Spleen (tissue), 11 donors: ENCODE data around the gene METRNL. TPM values are rescaled to one million over a fixed set of nuclear protein-coding genes. Genes with fewer than 3 reads are reported as not detected.

Source experiments
- DNase-seq: peaks from one replicate; pipeline ENCODE4 v3.0.0-alpha.2; 2020
- H3K27ac ChIP-seq, 8 donors: fragments of 200-600 bp; sonication (generic) in 7 of 8; 1 replicate in 4 of 8; 2 replicates in 4 of 8; pipeline versions ENCODE4 v1.5.0 to v1.8.0; 2016 to 2021; ENCODE audit warnings: inconsistent platforms in 4 of 8, mild to moderate bottlenecking in 4 of 8, moderate library complexity in 1 of 8
- H3K27me3 ChIP-seq, 7 donors: fragments of 200-600 bp; sonication (generic) in 6 of 7; replicated peaks in 1 of 7; 1 replicate in 4 of 7; 2 replicates in 3 of 7; pipeline versions ENCODE4 v1.5.0 to v1.8.0; 2016 to 2021; ENCODE audit warnings: inconsistent platforms in 3 of 7, mild to moderate bottlenecking in 1 of 7
- H3K36me3 ChIP-seq, 6 donors: fragments of 200-600 bp; sonication (generic) in 5 of 6; 1 replicate in 4 of 6; 2 replicates in 2 of 6; pipeline versions ENCODE4 v1.5.0 to v1.8.0; 2016 to 2021; ENCODE audit warnings: inconsistent platforms in 2 of 6
- H3K4me1 ChIP-seq, 6 donors: fragments of 200-600 bp; sonication (generic) in 5 of 6; 1 replicate in 3 of 6; 2 replicates in 3 of 6; pipeline versions ENCODE4 v1.5.0 to v1.8.0; 2016 to 2021; ENCODE audit warnings: inconsistent platforms in 3 of 6
- H3K4me3 ChIP-seq, 8 donors: fragments of 200-600 bp; sonication (generic) in 7 of 8; 1 replicate in 4 of 8; 2 replicates in 4 of 8; pipeline versions ENCODE4 v1.5.0 to v1.8.0; 2016 to 2021; ENCODE audit warnings: inconsistent platforms in 4 of 8, mild to moderate bottlenecking in 4 of 8, moderate library complexity in 2 of 8
- H3K9me3 ChIP-seq, 8 donors: fragments of 200-600 bp; sonication (generic) in 7 of 8; 1 replicate in 4 of 8; 2 replicates in 4 of 8; pipeline versions ENCODE4 v1.5.0 to v1.8.0; 2016 to 2021; ENCODE audit warnings: inconsistent platforms in 4 of 8
- POLR2A ChIP-seq, 3 donors: fragments of 450-650 bp; IDR thresholded peaks; one replicate each; pipeline ENCODE4 v1.5.1; 2017; ENCODE audit warnings: antibody characterized with exemption in 3 of 3, mild to moderate bottlenecking in 1 of 3
- POLR2AphosphoS5 ChIP-seq, 3 donors: sonication (generic); formaldehyde crosslinking; IDR thresholded peaks; one replicate each; pipeline ENCODE4 v1.5.1; 2017; ENCODE audit warnings: antibody characterized with exemption in 3 of 3
- WGBS, 5 donors: extraction: QIAGEN DNeasy Blood & Tissue Kit in 3 of 5; methylation state at CpG; one replicate each; pipeline versions ENCODE4 v1.1.5 to v1.1.7; 2013 to 2018; 5-methylcytosine and 5-hydroxymethylcytosine counted together
- intact Hi-C: fragments of 100-400 bp; cut with DNase I; formaldehyde crosslinking; loops from one replicate; pipeline ENCODE4 v1.15.0; 2023; ENCODE audit warnings: low total_unique reads
- polyA plus RNA-seq, 3 donors: library from polyadenylated mRNA; stranded (reverse); fragments of 200-250 nt; gene quantifications; one replicate each; pipeline ENCODE4 v1.2.1, GENCODE V29; 2013
- total RNA-seq, 7 donors: library from RNA; depleted of rRNA in 3 of 7; stranded (reverse); fragments of >200 nt in 3 of 7; fragmentation: NEBNext Ultra II Directional in 4 of 7; extraction: Animal tissue kit (Norgen Biotek cat#: 25700) in 4 of 7; gene quantifications; one replicate each; pipeline versions ENCODE4 v1.1.0 to v1.2.1, GENCODE V29; 2016 to 2021
- TF ChIP-seq, protein P1 (sequence below), 11 experiments: fragments of 200-600 bp in 7 of 11; fragments of 450-650 bp in 4 of 11; sonication (generic) in 4 of 11; IDR thresholded peaks in 8 of 11; conservative IDR thresholded peaks in 3 of 11; 1 replicate in 7 of 11; 2 replicates in 4 of 11; pipeline versions ENCODE4 v1.4.0 to v1.8.0; 2016 to 2021; ENCODE audit warnings: antibody characterized with exemption in 11 of 11, inconsistent platforms in 4 of 11, mild to moderate bottlenecking in 1 of 11
- donor health status: healthy with polysubstance abuse.
- donor health status: DM: no; HTN: no; CAD: no; lungs with moderate emphysema.
- donor health status: DM: no; HTN: no; CAD: no.
- donor health status: Bipolar disorder and iron deficiency.
- donor health status: healthy.
- donor health status: DM: no; HTN: no; CAD: no.
- donor health status: DM: yes; HTN: yes; CAD: no.

Gene METRNL
- total and polyA plus RNA-seq, 10 donors: 14.7 to 51.2 (median 35.0) TPM

DNA sequence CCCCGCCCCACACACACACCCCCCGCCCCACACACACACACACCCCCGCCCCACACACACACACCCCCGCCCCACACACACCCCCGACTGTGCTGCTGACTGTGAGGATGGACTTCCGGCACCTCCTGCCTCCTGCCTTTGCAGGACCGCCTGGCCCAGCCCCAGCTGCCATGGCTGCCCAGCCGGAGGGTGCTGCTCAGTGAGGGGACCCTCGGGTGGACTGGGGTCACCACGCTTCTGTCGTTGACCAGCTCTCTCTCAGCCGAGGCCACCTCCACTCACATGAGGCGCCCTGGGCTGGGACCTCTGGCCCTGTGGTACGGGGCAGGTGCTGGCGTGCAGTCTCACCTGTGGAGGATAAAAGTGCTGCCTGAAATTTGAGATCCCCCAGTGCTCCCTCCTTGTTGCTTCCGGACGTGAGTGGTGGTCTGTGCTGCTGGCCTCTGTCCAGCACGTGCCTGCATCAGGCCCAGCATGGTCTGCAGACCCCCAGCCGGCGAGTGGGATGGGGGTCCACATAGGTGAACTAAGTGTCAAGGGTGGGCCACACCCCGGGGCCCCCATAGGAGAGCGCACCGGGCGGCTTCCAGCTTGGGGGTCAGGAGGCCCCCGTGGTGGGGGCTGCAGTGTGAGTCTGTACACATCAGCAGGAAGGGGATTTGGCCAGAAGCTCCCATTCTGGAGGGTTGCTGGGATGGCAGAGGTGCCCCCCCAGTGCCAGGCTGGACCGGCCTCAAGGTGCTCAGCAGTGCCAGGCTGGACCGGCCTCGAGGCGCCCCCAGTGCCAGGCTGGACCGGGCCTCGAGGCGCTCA is 11.2 kb downstream of the METRNL start:
- Histone ChIP-seq H3K4me1 (peaks cover 6 to 50% (median 21%) of the 10 kb centered on the region in 6 donors), H3K36me3 (peaks cover 0 to 93% (median 29%) of the 10 kb centered on the region in 6 donors), H3K27ac (no peak overlapping the region), H3K27me3 (no peaks in the 10 kb centered on the region), H3K9me3 (no peaks in the 10 kb centered on the region), H3K4me3 (no peak overlapping the region)
- TF ChIP-seq, protein P1, sequence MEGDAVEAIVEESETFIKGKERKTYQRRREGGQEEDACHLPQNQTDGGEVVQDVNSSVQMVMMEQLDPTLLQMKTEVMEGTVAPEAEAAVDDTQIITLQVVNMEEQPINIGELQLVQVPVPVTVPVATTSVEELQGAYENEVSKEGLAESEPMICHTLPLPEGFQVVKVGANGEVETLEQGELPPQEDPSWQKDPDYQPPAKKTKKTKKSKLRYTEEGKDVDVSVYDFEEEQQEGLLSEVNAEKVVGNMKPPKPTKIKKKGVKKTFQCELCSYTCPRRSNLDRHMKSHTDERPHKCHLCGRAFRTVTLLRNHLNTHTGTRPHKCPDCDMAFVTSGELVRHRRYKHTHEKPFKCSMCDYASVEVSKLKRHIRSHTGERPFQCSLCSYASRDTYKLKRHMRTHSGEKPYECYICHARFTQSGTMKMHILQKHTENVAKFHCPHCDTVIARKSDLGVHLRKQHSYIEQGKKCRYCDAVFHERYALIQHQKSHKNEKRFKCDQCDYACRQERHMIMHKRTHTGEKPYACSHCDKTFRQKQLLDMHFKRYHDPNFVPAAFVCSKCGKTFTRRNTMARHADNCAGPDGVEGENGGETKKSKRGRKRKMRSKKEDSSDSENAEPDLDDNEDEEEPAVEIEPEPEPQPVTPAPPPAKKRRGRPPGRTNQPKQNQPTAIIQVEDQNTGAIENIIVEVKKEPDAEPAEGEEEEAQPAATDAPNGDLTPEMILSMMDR (IDR thresholded peaks at IDR 0.05 in 8 of 11, conservative IDR thresholded peaks at IDR 0.05 in 3 of 11): no peak
- peak in 1 of 3 donors; percentile 5 for TF ChIP-seq POLR2AphosphoS5 (IDR thresholded peaks at IDR 0.05)
- intact Hi-C loops: no loop called here
- WGBS, 5 donors: 87 to 93% (median 89%) methylated on average over 23 to 32 of the region's 32 CpGs
- DNase-seq: no peak

DNA sequence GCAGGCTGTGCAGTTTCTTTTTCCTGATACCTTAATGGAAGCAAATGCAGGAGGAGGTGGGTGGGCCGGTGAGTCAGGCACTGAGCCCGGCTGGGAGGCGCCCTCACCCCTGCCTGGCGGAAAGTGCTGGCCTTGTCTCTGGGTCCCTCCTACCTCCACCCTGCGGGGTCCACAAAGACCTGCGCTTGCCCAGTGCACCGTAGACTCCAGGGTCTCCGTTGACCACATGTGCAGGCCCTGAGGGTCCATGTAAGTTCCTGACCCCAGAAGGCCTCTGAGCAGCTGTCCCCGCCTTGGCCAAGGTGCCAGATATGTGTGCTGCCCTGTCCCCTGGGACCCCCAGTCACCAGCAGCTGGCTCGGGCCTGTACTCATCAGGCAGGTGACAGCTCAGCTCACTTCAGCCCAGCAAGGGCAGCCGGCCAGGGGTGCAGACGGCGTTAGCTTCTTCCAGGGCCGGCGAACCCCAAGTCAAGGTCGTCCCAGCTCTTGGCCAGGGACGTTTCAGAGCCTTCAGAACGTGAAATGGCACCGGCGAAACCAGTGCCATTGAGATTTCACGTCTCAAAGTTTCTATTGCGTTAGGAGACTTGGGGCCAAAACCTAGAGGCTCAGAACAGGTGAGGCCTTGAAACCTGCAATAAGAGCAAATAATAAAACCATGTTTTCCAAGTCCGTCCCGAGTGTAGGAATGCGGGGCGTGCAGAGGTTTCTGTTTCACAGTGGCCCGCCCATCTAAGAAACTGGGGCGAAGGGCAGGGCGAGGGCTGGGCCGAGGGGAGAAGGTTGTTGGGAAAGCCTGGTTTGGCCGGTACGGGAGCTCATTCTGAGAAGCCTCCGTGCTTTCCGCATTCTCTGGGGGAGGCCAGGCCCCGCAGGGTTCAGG is 12.1 kb downstream of the METRNL start:
- H3K9me3 ChIP-seq: no peaks in the 10 kb centered on the region
- intact Hi-C loops: no loop called here
- 82 to 94% (median 88%) methylated on average over 32 to 35 of the region's 35 CpGs for WGBS, 5 donors
- H3K27me3 ChIP-seq: no peaks in the 10 kb centered on the region
- no peak overlapping the region for H3K27ac ChIP-seq
- H3K36me3 ChIP-seq: peaks cover 0 to 93% (median 35%) of the 10 kb centered on the region in 6 donors
- TF ChIP-seq POLR2A (IDR thresholded peaks at IDR 0.05): no peak
- TF ChIP-seq, protein P1 (IDR thresholded peaks at IDR 0.05 in 8 of 11, conservative IDR thresholded peaks at IDR 0.05 in 3 of 11): no peak
- no peak for TF ChIP-seq POLR2AphosphoS5 (IDR thresholded peaks at IDR 0.05)
- H3K4me3 ChIP-seq: no peak overlapping the region
- H3K4me1 ChIP-seq: peaks cover 6 to 41% (median 20%) of the 10 kb centered on the region in 6 donors
- no peak for DNase-seq

DNA sequence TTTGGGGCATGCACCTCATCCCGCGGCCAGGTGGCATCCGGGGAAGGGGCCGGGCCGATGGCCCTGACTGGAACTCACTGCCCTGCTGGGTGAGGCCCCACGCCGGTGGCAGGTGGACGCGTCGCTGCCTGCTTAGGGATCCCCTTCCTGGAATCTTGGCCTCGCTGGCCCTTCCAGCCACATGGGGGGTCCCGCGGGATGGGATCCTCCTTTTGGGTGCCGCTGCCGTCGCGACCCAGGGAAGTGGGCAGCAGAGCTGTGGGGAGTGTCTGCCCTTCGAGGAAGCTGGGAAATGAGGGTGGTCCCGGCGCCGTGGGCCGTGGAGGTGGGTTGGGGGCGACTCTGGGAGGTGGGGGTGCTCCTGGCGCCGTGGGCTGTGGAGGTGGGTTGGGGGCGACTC is 12.8 kb downstream of the METRNL start:
- Histone ChIP-seq H3K4me3 (no peak overlapping the region), H3K27me3 (peaks cover 0 to 5% (median 0%) of the 10 kb centered on the region in 7 donors), H3K9me3 (no peaks in the 10 kb centered on the region), H3K27ac (no peak overlapping the region), H3K36me3 (peaks cover 0 to 92% (median 35%) of the 10 kb centered on the region in 6 donors), H3K4me1 (peaks cover 6 to 34% (median 20%) of the 10 kb centered on the region in 6 donors)
- 93 to 96% (median 95%) methylated on average over 18 to 26 of the region's 26 CpGs for WGBS, 5 donors
- DNase-seq: no peak
- intact Hi-C loops: no loop called here
- TF ChIP-seq POLR2AphosphoS5 (IDR thresholded peaks at IDR 0.05) (no peak), POLR2A (IDR thresholded peaks at IDR 0.05) (no peak)
- TF ChIP-seq, protein P1 (IDR thresholded peaks at IDR 0.05 in 8 of 11, conservative IDR thresholded peaks at IDR 0.05 in 3 of 11): no peak
